Measurements from ENCODE around the gene IL33.

IL33 gene

GRCh38 chr9:6219040-6219439, 3.4 kb downstream of the IL33 start:
- TF ChIP-seq SIN3A (IDR thresholded peaks at IDR 0.05; ENCODE audit: borderline replicate concordance, insufficient read depth, low read length): no peak
- no peak for TF ChIP-seq FOXP2 (optimal IDR thresholded peaks at IDR 0.05; ENCODE audit: borderline replicate concordance, extremely low read depth, extremely low read length, insufficient read depth)
- no peak for TF ChIP-seq TAF1 (IDR thresholded peaks at IDR 0.05; ENCODE audit: borderline replicate concordance, insufficient read depth, low read length)
- no peak for TF ChIP-seq REST (IDR thresholded peaks at IDR 0.05; ENCODE audit: insufficient read depth in 1 of 2, low read depth in 2 of 2, low read length in 2 of 2)
- TF ChIP-seq POLR2AphosphoS5 (IDR thresholded peaks at IDR 0.05; ENCODE audit: low read depth, low read length): no peak

GRCh38 chr9:6219981-6220380, 4.4 kb downstream of the IL33 start:
- TF ChIP-seq FOXP2 (optimal IDR thresholded peaks at IDR 0.05; ENCODE audit: borderline replicate concordance, extremely low read depth, extremely low read length, insufficient read depth) (no peak), TAF1 (IDR thresholded peaks at IDR 0.05; ENCODE audit: borderline replicate concordance, insufficient read depth, low read length) (no peak), SIN3A (IDR thresholded peaks at IDR 0.05; ENCODE audit: borderline replicate concordance, insufficient read depth, low read length) (no peak), REST (IDR thresholded peaks at IDR 0.05; ENCODE audit: insufficient read depth in 1 of 2, low read depth in 2 of 2, low read length in 2 of 2) (no peak), POLR2AphosphoS5 (IDR thresholded peaks at IDR 0.05; ENCODE audit: low read depth, low read length) (no peak)

- TF ChIP-seq REST (IDR thresholded peaks at IDR 0.05; ENCODE audit: insufficient read depth in 1 of 2, low read depth in 2 of 2, low read length in 2 of 2) (no peak), FOXP2 (optimal IDR thresholded peaks at IDR 0.05; ENCODE audit: borderline replicate concordance, extremely low read depth, extremely low read length, insufficient read depth) (no peak), POLR2AphosphoS5 (IDR thresholded peaks at IDR 0.05; ENCODE audit: low read depth, low read length) (no peak), SIN3A (IDR thresholded peaks at IDR 0.05; ENCODE audit: borderline replicate concordance, insufficient read depth, low read length) (no peak), TAF1 (IDR thresholded peaks at IDR 0.05; ENCODE audit: borderline replicate concordance, insufficient read depth, low read length) (no peak)
These were observed 9.0 kb downstream of the IL33 start for GRCh38 chr9:6224393-6225154.

- TF ChIP-seq REST (IDR thresholded peaks at IDR 0.05; ENCODE audit: insufficient read depth in 1 of 2, low read depth in 2 of 2, low read length in 2 of 2) (no peak), FOXP2 (optimal IDR thresholded peaks at IDR 0.05; ENCODE audit: borderline replicate concordance, extremely low read depth, extremely low read length, insufficient read depth) (no peak), POLR2AphosphoS5 (IDR thresholded peaks at IDR 0.05; ENCODE audit: low read depth, low read length) (no peak), SIN3A (IDR thresholded peaks at IDR 0.05; ENCODE audit: borderline replicate concordance, insufficient read depth, low read length) (no peak), TAF1 (IDR thresholded peaks at IDR 0.05; ENCODE audit: borderline replicate concordance, insufficient read depth, low read length) (no peak)
These were observed 11.1 kb downstream of the IL33 start for GRCh38 chr9:6226696-6227095.
